ENCODE measurements around the gene LAMP2.

Gene LAMP2

DNA sequence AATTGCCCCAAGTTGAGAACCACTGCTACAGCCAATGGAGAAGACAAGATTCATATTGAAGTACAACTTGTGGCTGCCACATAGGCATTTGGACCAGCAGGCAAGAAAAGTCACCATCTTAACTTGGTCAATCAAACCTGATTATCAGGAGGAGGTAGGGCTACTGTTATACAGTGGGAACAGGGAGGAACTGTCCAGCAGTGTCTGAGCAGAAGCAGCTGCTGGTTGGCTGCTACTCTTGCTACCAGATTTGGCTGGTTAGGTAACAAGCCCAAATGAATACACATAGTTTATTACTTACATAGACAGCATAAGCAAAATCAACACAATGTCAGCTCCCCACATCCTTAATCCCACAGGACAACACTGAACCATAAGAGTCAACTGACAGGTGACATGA is 67.8 kb downstream of the LAMP2 start:
- H3K36me3 Mint-ChIP-seq (ENCODE audit: low read depth): no peaks in the 10 kb centered on the region
- H3K27me3 Mint-ChIP-seq (ENCODE audit: low read depth, poor library complexity): peaks cover 13% of the 10 kb centered on the region
- DNase-seq: no peak
- TF ChIP-seq, protein P1, sequence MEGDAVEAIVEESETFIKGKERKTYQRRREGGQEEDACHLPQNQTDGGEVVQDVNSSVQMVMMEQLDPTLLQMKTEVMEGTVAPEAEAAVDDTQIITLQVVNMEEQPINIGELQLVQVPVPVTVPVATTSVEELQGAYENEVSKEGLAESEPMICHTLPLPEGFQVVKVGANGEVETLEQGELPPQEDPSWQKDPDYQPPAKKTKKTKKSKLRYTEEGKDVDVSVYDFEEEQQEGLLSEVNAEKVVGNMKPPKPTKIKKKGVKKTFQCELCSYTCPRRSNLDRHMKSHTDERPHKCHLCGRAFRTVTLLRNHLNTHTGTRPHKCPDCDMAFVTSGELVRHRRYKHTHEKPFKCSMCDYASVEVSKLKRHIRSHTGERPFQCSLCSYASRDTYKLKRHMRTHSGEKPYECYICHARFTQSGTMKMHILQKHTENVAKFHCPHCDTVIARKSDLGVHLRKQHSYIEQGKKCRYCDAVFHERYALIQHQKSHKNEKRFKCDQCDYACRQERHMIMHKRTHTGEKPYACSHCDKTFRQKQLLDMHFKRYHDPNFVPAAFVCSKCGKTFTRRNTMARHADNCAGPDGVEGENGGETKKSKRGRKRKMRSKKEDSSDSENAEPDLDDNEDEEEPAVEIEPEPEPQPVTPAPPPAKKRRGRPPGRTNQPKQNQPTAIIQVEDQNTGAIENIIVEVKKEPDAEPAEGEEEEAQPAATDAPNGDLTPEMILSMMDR (IDR thresholded peaks at IDR 0.05): no peak
- no peak overlapping the region for H3K27ac Mint-ChIP-seq
- H3K4me1 Mint-ChIP-seq: no peaks in the 10 kb centered on the region
- no peak overlapping the region for H3K4me3 Mint-ChIP-seq
- H3K9me3 Mint-ChIP-seq: peaks cover 33% of the 10 kb centered on the region

DNA sequence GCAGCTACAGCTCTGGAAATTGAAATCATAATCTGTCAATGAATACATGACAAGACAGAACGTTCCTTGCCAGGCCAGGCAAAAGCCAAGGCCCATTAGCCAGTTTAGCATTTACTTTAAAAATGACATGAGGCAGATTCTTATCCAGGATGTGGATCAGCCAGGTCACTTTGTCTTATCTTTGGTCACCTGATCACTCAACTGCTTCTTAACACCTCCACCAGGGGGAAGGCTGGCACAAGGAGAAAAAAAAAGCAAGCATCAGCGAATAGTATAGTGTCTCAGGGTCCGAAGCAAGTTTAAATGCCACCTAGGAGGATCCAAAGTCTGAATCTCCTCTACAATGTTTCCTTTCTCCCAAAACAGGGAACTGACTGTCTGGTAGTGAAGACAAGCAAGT is 88.4 kb downstream of the LAMP2 start:
- Mint-ChIP-seq H3K27me3 (ENCODE audit: low read depth, poor library complexity) (peaks cover 15% of the 10 kb centered on the region), H3K4me1 (no peaks in the 10 kb centered on the region), H3K4me3 (no peak overlapping the region), H3K36me3 (ENCODE audit: low read depth) (no peaks in the 10 kb centered on the region), H3K9me3 (peaks cover 27% of the 10 kb centered on the region), H3K27ac (no peak overlapping the region)
- no peak for DNase-seq
- TF ChIP-seq, protein P1 (IDR thresholded peaks at IDR 0.05): no peak

DNA sequence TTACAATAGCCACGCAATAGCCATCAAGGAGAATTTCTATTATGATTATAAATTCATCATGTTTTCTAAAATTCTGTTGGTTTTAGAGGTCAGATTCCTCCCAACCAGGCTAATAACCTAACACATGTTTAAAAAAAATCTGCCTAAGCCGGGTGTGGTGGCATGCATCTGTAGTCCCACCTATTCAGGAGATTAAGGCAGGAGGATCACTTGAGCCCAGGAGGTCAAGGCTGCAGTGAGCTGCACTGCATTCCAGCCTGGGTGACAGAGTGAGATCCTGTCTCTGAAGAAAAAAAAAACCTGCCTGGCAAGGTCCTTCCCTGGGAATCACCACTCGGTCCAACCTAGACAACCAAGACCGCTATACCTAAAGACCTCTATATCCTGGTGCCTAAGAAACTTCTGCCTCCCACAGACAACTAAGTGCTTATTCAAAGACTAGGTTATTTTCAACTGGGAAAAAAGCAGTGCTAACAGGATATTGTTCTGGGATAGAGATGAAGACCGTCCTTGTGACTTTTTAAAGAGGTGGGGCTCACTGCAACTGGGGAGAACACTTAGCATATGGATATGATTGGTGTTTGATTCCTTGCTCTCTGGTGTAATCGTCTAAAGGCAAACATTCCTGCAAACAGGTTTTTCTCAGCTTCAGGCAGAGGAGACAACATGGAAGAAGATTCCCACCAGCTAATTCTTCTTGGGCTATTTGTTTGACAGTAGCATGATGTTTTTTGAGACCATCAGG is 89.0 kb downstream of the LAMP2 start:
- TF ChIP-seq, protein P1 (IDR thresholded peaks at IDR 0.05): no peak
- Mint-ChIP-seq H3K4me3 (no peak overlapping the region), H3K9me3 (peaks cover 27% of the 10 kb centered on the region), H3K36me3 (ENCODE audit: low read depth) (no peaks in the 10 kb centered on the region), H3K27ac (no peak overlapping the region), H3K27me3 (ENCODE audit: low read depth, poor library complexity) (peaks cover 15% of the 10 kb centered on the region), H3K4me1 (no peaks in the 10 kb centered on the region)
- no peak for DNase-seq

- DNase-seq: no peak
- TF ChIP-seq, protein P1 (IDR thresholded peaks at IDR 0.05): no peak
- H3K9me3 Mint-ChIP-seq: peaks cover 22% of the 10 kb centered on the region
Observed at GRCh38 chrX:120378570-120378969, 90.5 kb downstream of the LAMP2 start.

More at GRCh38 chrX:120378570-120378969, 90.5 kb downstream of the LAMP2 start:
- Mint-ChIP-seq H3K4me3 (no peak overlapping the region), H3K27me3 (ENCODE audit: low read depth, poor library complexity) (peaks cover 3% of the 10 kb centered on the region), H3K4me1 (no peaks in the 10 kb centered on the region), H3K27ac (no peak overlapping the region), H3K36me3 (ENCODE audit: low read depth) (no peaks in the 10 kb centered on the region)
